GM23338 (cell line): ENCODE measurements around the gene FAM53B. TPM values are rescaled to one million over a fixed set of nuclear protein-coding genes. Genes with fewer than 3 reads are reported as not detected.

ENCODE experiments used
- ATAC-seq: fragments of 200-7000 bp; cut with Tn5 transposase; 3 replicates; pipeline ENCODE4 v1.9.1; 2020
- DNase-seq: peaks from one replicate; pipeline ENCODE4 v3.0.0-alpha.2; 2015; ENCODE audit warnings: low spot score
- H2AFZ ChIP-seq: fragments of 200-600 bp; sonication (generic); 2 replicates; pipeline ENCODE4 v1.8.0; 2016; ENCODE audit warnings: antibody characterized with exemption, mild to moderate bottlenecking, moderate library complexity
- H3F3A ChIP-seq: fragments of 200-600 bp; sonication (generic); replicated peaks from 2 replicates; pipeline ENCODE4 v1.8.0; 2017; ENCODE audit warnings: antibody characterized with exemption, mixed run types, low read depth
- H3K27ac ChIP-seq: fragments of 200-600 bp; sonication (generic); 2 replicates; pipeline ENCODE4 v1.6.1; 2016; ENCODE audit warnings: low read depth
- H3K27me3 ChIP-seq: fragments of 200-600 bp; sonication (generic); 2 replicates; pipeline ENCODE4 v1.8.0; 2016; ENCODE audit warnings: mild to moderate bottlenecking, mixed run types, moderate library complexity; ENCODE audit not compliant: insufficient read depth
- H3K36me3 ChIP-seq: fragments of 200-600 bp; sonication (generic); 2 replicates; pipeline ENCODE4 v1.8.0; 2016; ENCODE audit warnings: mild to moderate bottlenecking; ENCODE audit not compliant: insufficient read depth
- H3K4me1 ChIP-seq: fragments of 200-600 bp; sonication (generic); 2 replicates; pipeline ENCODE4 v1.8.0; 2016; ENCODE audit warnings: mild to moderate bottlenecking, moderate library complexity; ENCODE audit not compliant: insufficient read depth
- H3K4me2 ChIP-seq: fragments of 200-600 bp; sonication (generic); 2 replicates; pipeline ENCODE4 v1.7.1; 2017; ENCODE audit warnings: mixed run types
- H3K4me3 ChIP-seq: fragments of 200-600 bp; sonication (generic); 2 replicates; pipeline ENCODE4 v1.6.1; 2016; ENCODE audit warnings: mixed run types
- H3K79me2 ChIP-seq: fragments of 200-600 bp; sonication (generic); replicated peaks from 2 replicates; pipeline ENCODE4 v1.8.0; 2017; ENCODE audit warnings: mild to moderate bottlenecking; ENCODE audit not compliant: insufficient read depth
- H3K9me2 ChIP-seq: fragments of 200-600 bp; sonication (generic); 2 replicates; pipeline ENCODE4 v1.8.0; 2017; ENCODE audit not compliant: insufficient read depth
- H4K20me1 ChIP-seq: fragments of 200-600 bp; sonication (generic); replicated peaks from 2 replicates; pipeline ENCODE4 v1.8.0; 2017; ENCODE audit warnings: mild to moderate bottlenecking; ENCODE audit not compliant: insufficient read depth
- H3K27ac Mint-ChIP-seq: 2 replicates; pipeline ENCODE4 v1.8.0; 2020; ENCODE audit warnings: inconsistent platforms, mild to moderate bottlenecking, moderate library complexity, mixed read lengths
- H3K27me3 Mint-ChIP-seq: 3 replicates; pipeline ENCODE4 v1.8.0; 2022; ENCODE audit warnings: low read depth, mild to moderate bottlenecking, moderate library complexity, mixed read lengths, inconsistent platforms; ENCODE audit not compliant: insufficient read depth, poor library complexity
- H3K36me3 Mint-ChIP-seq: 3 replicates; pipeline ENCODE4 v1.8.0; 2021; ENCODE audit warnings: low read depth, mild to moderate bottlenecking, inconsistent platforms, moderate library complexity, mixed read lengths
- H3K4me1 Mint-ChIP-seq: 3 replicates; pipeline ENCODE4 v1.8.0; 2020; ENCODE audit warnings: mild to moderate bottlenecking, inconsistent platforms, mixed read lengths
- H3K4me3 Mint-ChIP-seq: 3 replicates; pipeline ENCODE4 v1.8.0; 2021; ENCODE audit warnings: moderate library complexity, mild to moderate bottlenecking, inconsistent platforms, mixed read lengths
- H3K9me3 Mint-ChIP-seq: 3 replicates; pipeline ENCODE4 v1.8.0; 2020; ENCODE audit warnings: moderate library complexity, mild to moderate bottlenecking, inconsistent platforms, mixed read lengths
- CREB1 ChIP-seq: fragments of 250-450 bp; sonication (Bioruptor Pico); IDR thresholded peaks from 2 replicates; pipeline ENCODE4 v1.5.0; 2020; ENCODE audit warnings: low read depth, mild to moderate bottlenecking, moderate library complexity
- ETS1 ChIP-seq: IDR thresholded peaks from 2 replicates; pipeline ENCODE4 v1.6.1; 2016; ENCODE audit warnings: antibody characterized with exemption
- JUNB ChIP-seq: IDR thresholded peaks from one replicate; pipeline ENCODE4 v1.6.1; 2016; ENCODE audit warnings: antibody characterized with exemption; ENCODE audit not compliant: unreplicated experiment
- POLR2AphosphoS5 ChIP-seq: IDR thresholded peaks from 2 replicates; pipeline ENCODE4 v1.6.1; 2016; ENCODE audit warnings: antibody characterized with exemption, low read depth
- REST ChIP-seq: IDR thresholded peaks from one replicate; pipeline ENCODE4 v1.6.1; 2018; ENCODE audit warnings: antibody characterized with exemption; ENCODE audit not compliant: unreplicated experiment
- STAT1 ChIP-seq: IDR thresholded peaks from one replicate; pipeline ENCODE4 v1.6.1; 2016; ENCODE audit warnings: antibody characterized with exemption; ENCODE audit not compliant: unreplicated experiment
- polyA plus RNA-seq: library from polyadenylated mRNA; unstranded; fragments of >200 nt; fragmentation: Nextera tagmentation; extraction: Ambion mirVana; gene quantifications from 2 replicates; pipeline ENCODE4 v1.2.1, GENCODE V29; 2016
- total RNA-seq: library from RNA; depleted of rRNA; stranded (reverse); fragments of >200 nt; shearing (Covaris generic); gene quantifications from 2 replicates; pipeline ENCODE4 v1.2.3, GENCODE V29; 2014
- TF ChIP-seq, protein P1 (sequence below), 2 experiments: fragments of 200-600 bp in 1 of 2; sonication (generic) in 1 of 2; conservative IDR thresholded peaks; 2 replicates each; pipeline versions ENCODE4 v1.5.1 to v1.6.1; 2016 to 2017; ENCODE audit warnings: antibody characterized with exemption in 2 of 2, low read depth in 2 of 2, mild to moderate bottlenecking in 2 of 2, moderate library complexity in 1 of 2

Gene FAM53B
- total and polyA plus RNA-seq, 2 experiments from 2014 or later: 3.0 to 20.3 TPM

DNA sequence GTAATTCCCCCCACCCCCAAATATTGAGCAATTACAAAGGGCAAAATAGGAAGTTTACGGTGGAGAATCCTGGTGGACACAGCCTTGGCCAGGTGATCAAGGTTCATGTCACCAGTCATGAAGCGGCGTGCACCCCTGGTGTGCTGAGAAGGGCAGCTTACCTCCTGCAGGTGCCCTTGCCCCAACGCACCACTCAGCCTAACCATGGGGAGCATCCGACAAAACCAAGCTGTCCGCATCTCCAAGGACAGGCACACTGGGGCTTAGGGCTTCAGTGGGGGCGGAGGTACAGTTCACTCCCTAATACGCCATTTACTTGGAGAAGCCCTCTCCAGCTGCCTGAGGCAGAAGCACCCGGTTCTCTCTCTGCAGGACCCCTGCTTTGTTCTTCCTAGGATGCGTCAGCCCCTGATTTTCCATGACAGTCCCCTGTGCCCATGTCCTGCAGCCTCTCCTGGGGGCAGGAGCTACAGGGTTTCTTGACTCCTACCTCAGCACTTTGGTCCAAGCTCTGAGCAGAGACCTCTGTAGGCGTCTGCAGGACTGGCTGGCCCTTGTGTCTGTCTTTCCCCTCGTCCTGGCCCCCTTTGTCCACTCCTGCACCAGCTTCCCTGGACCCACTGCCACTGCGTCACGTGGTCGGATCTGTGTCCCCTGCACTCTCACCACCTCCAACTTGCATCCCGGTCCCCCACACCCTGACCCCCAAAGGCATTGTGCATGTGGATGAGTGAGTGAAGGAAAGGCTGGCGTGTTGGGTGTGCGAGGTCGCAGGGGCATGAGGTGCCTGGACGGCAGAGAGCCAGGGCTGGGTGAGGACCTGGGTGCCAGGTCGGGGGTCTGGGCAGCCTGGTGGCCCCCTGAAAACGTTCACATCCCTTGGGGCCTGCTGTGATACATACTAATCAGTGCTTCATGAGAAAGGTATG, 168.8 kb downstream of the FAM53B start:
- Histone ChIP-seq H3K79me2 (no peaks in the 10 kb centered on the region), H3F3A (no peaks in the 10 kb centered on the region), H3K27me3 (no peaks in the 10 kb centered on the region), H3K4me2 (no peak overlapping the region), H3K4me1 (no peaks in the 10 kb centered on the region), H2AFZ (no peak overlapping the region), H3K36me3 (no peaks in the 10 kb centered on the region), H3K4me3 (no peak overlapping the region), H3K27ac (no peak overlapping the region), H4K20me1 (no peaks in the 10 kb centered on the region), H3K9me2 (no peaks in the 10 kb centered on the region)
- peaks cover 5% of the 10 kb centered on the region; the same call in 1 of the 3 replicates for H3K9me3 Mint-ChIP-seq
- H3K27me3 Mint-ChIP-seq: no peaks in the 10 kb centered on the region
- no peak overlapping the region for H3K27ac Mint-ChIP-seq
- DNase-seq (no peak), ATAC-seq (no peak)
- no peak overlapping the region for H3K4me3 Mint-ChIP-seq
- no peak for TF ChIP-seq POLR2AphosphoS5
- no peak for TF ChIP-seq REST
- no peak for TF ChIP-seq JUNB
- no peak for TF ChIP-seq ETS1
- no peak for TF ChIP-seq CREB1 (CRISPR knock-in tag)
- TF ChIP-seq, protein P1, sequence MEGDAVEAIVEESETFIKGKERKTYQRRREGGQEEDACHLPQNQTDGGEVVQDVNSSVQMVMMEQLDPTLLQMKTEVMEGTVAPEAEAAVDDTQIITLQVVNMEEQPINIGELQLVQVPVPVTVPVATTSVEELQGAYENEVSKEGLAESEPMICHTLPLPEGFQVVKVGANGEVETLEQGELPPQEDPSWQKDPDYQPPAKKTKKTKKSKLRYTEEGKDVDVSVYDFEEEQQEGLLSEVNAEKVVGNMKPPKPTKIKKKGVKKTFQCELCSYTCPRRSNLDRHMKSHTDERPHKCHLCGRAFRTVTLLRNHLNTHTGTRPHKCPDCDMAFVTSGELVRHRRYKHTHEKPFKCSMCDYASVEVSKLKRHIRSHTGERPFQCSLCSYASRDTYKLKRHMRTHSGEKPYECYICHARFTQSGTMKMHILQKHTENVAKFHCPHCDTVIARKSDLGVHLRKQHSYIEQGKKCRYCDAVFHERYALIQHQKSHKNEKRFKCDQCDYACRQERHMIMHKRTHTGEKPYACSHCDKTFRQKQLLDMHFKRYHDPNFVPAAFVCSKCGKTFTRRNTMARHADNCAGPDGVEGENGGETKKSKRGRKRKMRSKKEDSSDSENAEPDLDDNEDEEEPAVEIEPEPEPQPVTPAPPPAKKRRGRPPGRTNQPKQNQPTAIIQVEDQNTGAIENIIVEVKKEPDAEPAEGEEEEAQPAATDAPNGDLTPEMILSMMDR (conservative IDR thresholded peaks at IDR 0.05; ENCODE audit: low read depth in 2 of 2): no peak
- TF ChIP-seq STAT1: no peak
- peaks cover 3% of the 10 kb centered on the region; the same call in 1 of the 3 replicates for H3K4me1 Mint-ChIP-seq
- H3K36me3 Mint-ChIP-seq: no peaks in the 10 kb centered on the region; the same call in 2 of the 3 replicates
